ENCODE data around the gene SYPL1. TPM values are rescaled to one million over a fixed set of nuclear protein-coding genes. Genes with fewer than 3 reads are reported as not detected.

The SYPL1 gene
- total RNA-seq, 1 donor from 2014 or later: 29.3 TPM

DNA sequence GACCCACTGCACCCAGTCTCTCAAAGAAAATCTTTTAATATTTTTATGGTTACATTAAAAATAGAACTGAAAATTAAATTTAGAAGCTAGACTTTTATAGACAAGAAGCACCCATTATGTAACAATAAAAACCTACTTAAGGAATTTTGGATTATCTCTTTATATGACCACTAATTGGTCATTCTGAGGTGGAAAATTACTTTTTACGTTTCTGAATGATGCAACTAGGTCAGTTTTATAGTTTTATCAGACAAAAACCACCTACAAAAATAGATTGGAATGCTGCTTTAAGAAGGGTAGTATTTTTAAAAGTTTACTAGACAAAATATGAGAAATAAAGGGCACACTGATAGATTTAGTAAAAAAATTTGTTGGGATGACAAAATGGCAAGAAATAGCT, 16.5 kb downstream of the SYPL1 start:
- intact Hi-C loops (cut with micrococcal nuclease): no loop called here

DNA sequence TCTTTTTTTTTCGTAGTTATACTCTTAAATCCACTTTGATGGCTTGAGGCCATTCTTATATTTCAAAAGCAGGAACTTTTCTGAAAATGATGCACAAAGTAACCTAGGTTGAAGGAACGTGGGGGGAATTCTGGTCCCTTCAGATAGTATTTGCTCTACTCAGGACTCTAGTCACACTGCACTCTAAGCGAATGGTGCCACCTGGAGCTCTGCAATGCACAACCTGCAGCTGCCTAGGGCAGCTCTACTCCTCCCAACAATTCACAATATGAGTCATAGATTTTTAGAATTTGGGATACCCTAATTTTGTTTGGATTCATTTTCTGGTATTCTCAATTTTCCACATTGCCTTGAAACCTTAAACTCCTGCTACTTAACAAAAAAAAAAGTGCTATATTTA, 17.3 kb downstream of the SYPL1 start:
- intact Hi-C loops (cut with micrococcal nuclease): no loop called here

DNA sequence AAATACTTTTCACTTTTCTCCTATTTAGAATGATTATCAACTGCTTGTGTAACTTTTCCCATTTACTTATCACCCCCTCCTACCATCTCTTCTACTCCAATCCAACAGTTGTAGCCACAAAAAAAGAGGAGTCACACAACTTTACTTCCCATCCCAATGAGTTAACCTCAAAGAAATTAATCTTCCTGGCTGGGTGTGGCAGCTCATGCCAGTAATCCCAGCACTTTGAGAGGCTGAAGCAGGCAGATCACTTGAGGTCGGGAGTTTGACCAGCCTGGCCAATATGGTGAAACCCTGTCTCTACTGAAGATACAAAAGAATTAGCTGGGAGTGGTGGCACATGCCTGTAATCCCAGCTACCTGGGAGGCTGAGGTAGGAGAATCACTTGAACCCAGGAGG, 19.9 kb downstream of the SYPL1 start:
- intact Hi-C loops (cut with micrococcal nuclease): no loop called here

GRCh38 chr7:106089647-106090046, 22.5 kb downstream of the SYPL1 start:
- intact Hi-C loops (cut with micrococcal nuclease): loop anchor here (2.0 kb wide), 1 partner anchor 13 kb away; no protein-coding TSS in a partner anchor

- intact Hi-C loops (cut with micrococcal nuclease): no loop called here
Measured at GRCh38 chr7:106088014-106088413, 24.1 kb downstream of the SYPL1 start.

GRCh38 chr7:106086062-106086461, 26.1 kb downstream of the SYPL1 start:
- intact Hi-C loops (cut with micrococcal nuclease): no loop called here

- intact Hi-C loops (cut with micrococcal nuclease): loop anchor here (2.0 kb wide), 1 partner anchor 14 kb away; no protein-coding TSS in a partner anchor
Measured at GRCh38 chr7:106085015-106085414, 27.1 kb downstream of the SYPL1 start.

GRCh38 chr7:106083717-106084116, 28.4 kb downstream of the SYPL1 start:
- intact Hi-C loops (cut with micrococcal nuclease): loop anchor here (2.0 kb wide), 1 partner anchor 13 kb away; no protein-coding TSS in a partner anchor

GRCh38 chr7:106082087-106082854, 29.8 kb downstream of the SYPL1 start:
- intact Hi-C loops (cut with micrococcal nuclease): no loop called here

DNA sequence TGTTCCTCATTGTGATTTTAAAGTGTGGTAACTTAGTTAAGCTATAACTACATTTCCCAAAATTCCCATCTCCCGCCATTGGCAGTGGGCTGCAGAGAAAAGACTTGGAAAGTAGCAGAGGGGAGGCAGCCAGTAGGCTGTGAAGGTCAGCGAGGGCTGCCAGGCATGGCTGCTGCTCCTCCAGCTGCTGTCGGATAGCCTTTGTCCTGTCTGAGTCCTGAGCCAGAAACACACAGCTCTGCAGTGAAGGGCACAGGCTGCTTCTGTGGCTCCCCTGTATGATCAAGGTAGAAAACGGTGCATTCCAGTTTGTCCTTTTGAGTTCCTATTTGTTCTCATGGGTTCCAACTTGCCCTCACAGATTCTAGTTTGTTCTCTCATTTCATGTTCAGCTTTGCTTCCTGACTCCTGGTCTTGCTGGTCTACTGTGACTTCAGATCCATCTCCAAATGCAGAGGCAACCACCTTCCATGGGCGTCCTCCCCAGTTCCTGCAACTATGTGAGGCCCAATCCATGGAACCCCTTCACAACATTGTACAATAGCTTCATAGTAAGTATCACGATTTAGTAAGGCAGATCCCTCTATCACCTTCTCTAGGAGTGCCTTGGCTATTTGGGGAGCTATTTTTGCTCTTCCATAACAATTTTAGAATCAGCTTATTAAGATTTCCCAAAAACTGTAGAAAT, 31.7 kb downstream of the SYPL1 start:
- intact Hi-C loops (cut with micrococcal nuclease): no loop called here

DNA sequence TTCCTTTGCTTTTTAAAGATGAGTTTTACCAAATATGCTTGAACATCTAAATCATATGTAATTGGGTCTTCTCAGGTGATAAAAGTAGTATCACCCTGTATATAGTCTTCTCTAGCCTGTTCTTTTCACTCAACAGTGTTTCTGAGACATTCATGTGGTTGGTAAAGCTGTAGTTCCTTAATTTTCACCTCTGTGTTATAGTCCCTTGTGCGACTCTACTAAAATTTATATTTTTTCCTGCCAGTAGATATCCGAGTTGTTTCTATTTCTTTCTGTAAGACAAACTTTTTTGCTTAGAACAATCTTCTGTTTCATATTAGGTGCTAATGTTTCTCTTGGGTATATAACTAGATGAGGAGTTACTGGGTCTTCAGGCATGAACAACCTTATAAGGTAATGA, 35.6 kb downstream of the SYPL1 start:
- intact Hi-C loops (cut with micrococcal nuclease): loop anchor here (2.0 kb wide), 1 partner anchor 14 kb away; no protein-coding TSS in a partner anchor

DNA sequence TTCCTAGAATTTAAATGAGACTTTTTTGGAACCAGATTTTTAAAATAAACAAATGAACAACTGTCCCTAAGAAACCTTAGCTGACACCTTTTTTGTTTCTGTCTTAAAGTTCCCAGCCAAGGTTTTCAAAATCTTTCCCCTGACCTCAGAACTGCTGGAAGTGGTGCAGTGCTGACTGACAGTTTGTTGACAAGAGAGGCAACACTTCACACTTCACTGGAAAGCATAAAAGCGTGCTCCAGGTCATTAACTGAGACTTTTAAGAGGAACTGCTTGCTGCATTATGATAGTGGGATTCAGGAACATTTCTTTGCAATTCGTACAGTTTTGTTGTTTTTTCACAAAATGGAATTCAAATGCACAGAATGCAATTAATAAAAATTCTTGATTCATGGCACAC, 36.2 kb downstream of the SYPL1 start:
- intact Hi-C loops (cut with micrococcal nuclease): loop anchor here (2.0 kb wide), 1 partner anchor 15 kb away; no protein-coding TSS in a partner anchor

- intact Hi-C loops (cut with micrococcal nuclease): loop anchor here (5.0 kb wide), 3 partner anchors 273 to 1093 kb away; partner anchors contain the start of genes CCDC71L and HBP1
Measured at GRCh38 chr7:106074257-106074656, 37.9 kb downstream of the SYPL1 start.

GRCh38 chr7:106073701-106074100, 38.4 kb downstream of the SYPL1 start:
- intact Hi-C loops (cut with micrococcal nuclease): loop anchor here (5.0 kb wide), 3 partner anchors 274 to 1094 kb away; partner anchors contain the start of genes CCDC71L and HBP1

GRCh38 chr7:106072715-106073091, 39.4 kb downstream of the SYPL1 start:
- intact Hi-C loops (cut with micrococcal nuclease): loop anchor here (5.0 kb wide), 3 partner anchors 275 to 1095 kb away; partner anchors contain the start of genes CCDC71L and HBP1

- intact Hi-C loops (cut with micrococcal nuclease): loop anchor here (1.0 to 5.0 kb wide), 11 partner anchors 13 to 1095 kb away; partner anchors contain the start of genes CCDC71L and HBP1
Measured at GRCh38 chr7:106071999-106072714, 40.0 kb downstream of the SYPL1 start.

DNA sequence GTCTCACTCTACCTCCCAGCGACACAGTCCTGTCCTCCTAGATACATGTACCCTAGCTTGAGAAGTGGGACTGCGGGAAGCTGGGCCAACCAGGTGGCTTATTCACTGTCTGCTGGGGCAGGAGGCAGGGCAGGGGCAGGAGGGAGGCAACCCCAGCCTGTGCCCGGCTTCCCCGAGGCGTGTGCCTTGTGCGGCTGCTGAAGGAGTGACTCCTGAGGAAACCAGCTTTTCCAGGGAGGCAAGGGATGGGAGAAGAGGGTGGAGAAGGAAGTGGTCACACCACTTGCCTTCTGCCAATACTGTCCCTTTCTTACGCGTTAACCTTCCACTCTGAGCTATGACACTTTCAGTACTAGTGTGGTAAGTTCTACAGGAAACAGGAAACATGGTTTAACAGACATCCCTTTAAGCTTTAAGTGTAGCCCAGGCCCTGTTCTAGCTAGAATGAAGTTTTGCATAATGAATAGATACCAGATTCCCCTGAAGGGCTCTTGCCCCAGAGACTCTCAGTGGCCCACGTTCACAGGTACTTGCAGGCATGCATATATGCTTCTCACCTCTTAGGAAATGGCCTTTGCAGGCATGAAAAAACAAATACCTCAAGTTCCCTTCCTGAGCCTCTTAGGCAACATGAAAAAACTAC, 40.6 kb downstream of the SYPL1 start:
- intact Hi-C loops (cut with micrococcal nuclease): loop anchor here (1.0 to 5.0 kb wide), 11 partner anchors 13 to 1096 kb away; partner anchors contain the start of genes CCDC71L and HBP1

- intact Hi-C loops (cut with micrococcal nuclease): loop anchor here (1.0 to 5.0 kb wide), 11 partner anchors 13 to 1097 kb away; partner anchors contain the start of genes CCDC71L and HBP1
Measured at GRCh38 chr7:106070567-106071254, 41.4 kb downstream of the SYPL1 start.

GRCh38 chr7:106070201-106070551, 41.9 kb downstream of the SYPL1 start:
- intact Hi-C loops (cut with micrococcal nuclease): loop anchor here (2.0 to 5.0 kb wide), 4 partner anchors 15 to 1097 kb away; partner anchors contain the start of genes CCDC71L and HBP1
